Neural cell (in vitro differentiated cells): ENCODE results near the gene EIF4A3.

Experiments
- EP300 ChIP-seq: fragments of 450-650 bp; conservative IDR thresholded peaks from 2 replicates; pipeline ENCODE4 v1.6.1; 2014; ENCODE audit warnings: antibody characterized with exemption, mild to moderate bottlenecking, moderate library complexity; ENCODE audit not compliant: poor library complexity, severe bottlenecking
- EZH2 ChIP-seq: fragments of 200-600, 300-800 bp; shearing (Covaris generic), sonication (generic); IDR thresholded peaks from 2 replicates; pipeline ENCODE4 v1.6.1; 2014; ENCODE audit warnings: antibody characterized with exemption, low read length, borderline replicate concordance, mild to moderate bottlenecking; ENCODE audit not compliant: insufficient read depth, poor library complexity, severe bottlenecking
- MXI1 ChIP-seq: fragments of 450-650 bp; conservative IDR thresholded peaks from 2 replicates; pipeline ENCODE4 v1.6.1; 2014; ENCODE audit warnings: antibody characterized with exemption, mild to moderate bottlenecking; ENCODE audit not compliant: poor library complexity, severe bottlenecking
- POLR2AphosphoS5 ChIP-seq: IDR thresholded peaks from 2 replicates; pipeline ENCODE4 v1.6.1; 2012
- RAD21 ChIP-seq: fragments of 450-650 bp; conservative IDR thresholded peaks from 2 replicates; pipeline ENCODE4 v1.6.1; 2014; ENCODE audit warnings: antibody characterized with exemption, mild to moderate bottlenecking, moderate library complexity
- SMC3 ChIP-seq: fragments of 450-650 bp; conservative IDR thresholded peaks from 2 replicates; pipeline ENCODE4 v1.6.1; 2014; ENCODE audit warnings: antibody characterized with exemption, mild to moderate bottlenecking, moderate library complexity; ENCODE audit not compliant: poor library complexity
- TAF1 ChIP-seq: IDR thresholded peaks from 2 replicates; pipeline ENCODE4 v1.6.1; 2012; ENCODE audit warnings: low read depth
- TF ChIP-seq, protein P1 (sequence below): fragments of 450-650 bp; IDR thresholded peaks from 2 replicates; pipeline ENCODE4 v1.5.1; 2014; ENCODE audit warnings: antibody characterized with exemption, mild to moderate bottlenecking, moderate library complexity; ENCODE audit not compliant: poor library complexity, severe bottlenecking
- TF ChIP-seq, protein P2 (sequence below): IDR thresholded peaks from 2 replicates; pipeline ENCODE4 v1.6.1; 2012; ENCODE audit warnings: borderline replicate concordance

DNA sequence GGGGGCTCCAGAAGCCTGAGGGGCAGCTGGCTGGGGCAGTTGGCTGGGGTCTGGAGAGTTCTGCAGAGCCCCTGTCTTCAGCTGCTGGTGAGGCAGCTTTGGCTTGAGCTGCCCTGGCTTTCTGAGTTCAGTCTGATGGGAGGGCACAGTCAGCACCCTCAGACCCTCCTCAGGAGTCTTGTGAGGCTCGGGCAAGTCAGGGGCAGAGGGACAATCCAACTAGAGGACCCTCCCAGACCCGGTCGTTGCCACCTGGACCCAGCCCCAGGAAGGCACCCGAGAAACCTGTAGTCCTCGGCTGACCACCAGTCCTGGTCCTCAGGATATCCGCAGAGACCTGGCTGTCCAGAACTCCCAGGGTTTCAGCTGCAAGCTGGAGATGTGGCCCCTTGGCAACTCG lies 24.8 kb upstream of the EIF4A3 start:
- TF ChIP-seq, protein P1, sequence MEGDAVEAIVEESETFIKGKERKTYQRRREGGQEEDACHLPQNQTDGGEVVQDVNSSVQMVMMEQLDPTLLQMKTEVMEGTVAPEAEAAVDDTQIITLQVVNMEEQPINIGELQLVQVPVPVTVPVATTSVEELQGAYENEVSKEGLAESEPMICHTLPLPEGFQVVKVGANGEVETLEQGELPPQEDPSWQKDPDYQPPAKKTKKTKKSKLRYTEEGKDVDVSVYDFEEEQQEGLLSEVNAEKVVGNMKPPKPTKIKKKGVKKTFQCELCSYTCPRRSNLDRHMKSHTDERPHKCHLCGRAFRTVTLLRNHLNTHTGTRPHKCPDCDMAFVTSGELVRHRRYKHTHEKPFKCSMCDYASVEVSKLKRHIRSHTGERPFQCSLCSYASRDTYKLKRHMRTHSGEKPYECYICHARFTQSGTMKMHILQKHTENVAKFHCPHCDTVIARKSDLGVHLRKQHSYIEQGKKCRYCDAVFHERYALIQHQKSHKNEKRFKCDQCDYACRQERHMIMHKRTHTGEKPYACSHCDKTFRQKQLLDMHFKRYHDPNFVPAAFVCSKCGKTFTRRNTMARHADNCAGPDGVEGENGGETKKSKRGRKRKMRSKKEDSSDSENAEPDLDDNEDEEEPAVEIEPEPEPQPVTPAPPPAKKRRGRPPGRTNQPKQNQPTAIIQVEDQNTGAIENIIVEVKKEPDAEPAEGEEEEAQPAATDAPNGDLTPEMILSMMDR, result no peak
- TF ChIP-seq EP300, result no peak
- no peak for TF ChIP-seq EZH2
- no peak for TF ChIP-seq MXI1
- TF ChIP-seq POLR2AphosphoS5, result no peak
- TF ChIP-seq, protein P2, sequence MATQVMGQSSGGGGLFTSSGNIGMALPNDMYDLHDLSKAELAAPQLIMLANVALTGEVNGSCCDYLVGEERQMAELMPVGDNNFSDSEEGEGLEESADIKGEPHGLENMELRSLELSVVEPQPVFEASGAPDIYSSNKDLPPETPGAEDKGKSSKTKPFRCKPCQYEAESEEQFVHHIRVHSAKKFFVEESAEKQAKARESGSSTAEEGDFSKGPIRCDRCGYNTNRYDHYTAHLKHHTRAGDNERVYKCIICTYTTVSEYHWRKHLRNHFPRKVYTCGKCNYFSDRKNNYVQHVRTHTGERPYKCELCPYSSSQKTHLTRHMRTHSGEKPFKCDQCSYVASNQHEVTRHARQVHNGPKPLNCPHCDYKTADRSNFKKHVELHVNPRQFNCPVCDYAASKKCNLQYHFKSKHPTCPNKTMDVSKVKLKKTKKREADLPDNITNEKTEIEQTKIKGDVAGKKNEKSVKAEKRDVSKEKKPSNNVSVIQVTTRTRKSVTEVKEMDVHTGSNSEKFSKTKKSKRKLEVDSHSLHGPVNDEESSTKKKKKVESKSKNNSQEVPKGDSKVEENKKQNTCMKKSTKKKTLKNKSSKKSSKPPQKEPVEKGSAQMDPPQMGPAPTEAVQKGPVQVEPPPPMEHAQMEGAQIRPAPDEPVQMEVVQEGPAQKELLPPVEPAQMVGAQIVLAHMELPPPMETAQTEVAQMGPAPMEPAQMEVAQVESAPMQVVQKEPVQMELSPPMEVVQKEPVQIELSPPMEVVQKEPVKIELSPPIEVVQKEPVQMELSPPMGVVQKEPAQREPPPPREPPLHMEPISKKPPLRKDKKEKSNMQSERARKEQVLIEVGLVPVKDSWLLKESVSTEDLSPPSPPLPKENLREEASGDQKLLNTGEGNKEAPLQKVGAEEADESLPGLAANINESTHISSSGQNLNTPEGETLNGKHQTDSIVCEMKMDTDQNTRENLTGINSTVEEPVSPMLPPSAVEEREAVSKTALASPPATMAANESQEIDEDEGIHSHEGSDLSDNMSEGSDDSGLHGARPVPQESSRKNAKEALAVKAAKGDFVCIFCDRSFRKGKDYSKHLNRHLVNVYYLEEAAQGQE, result no peak
- no peak for TF ChIP-seq SMC3
- no peak for TF ChIP-seq RAD21
- TF ChIP-seq TAF1, result no peak
